Neural progenitor cell (in vitro differentiated cells): ENCODE data around the gene DKK2. TPM values are rescaled to one million over a fixed set of nuclear protein-coding genes. Genes with fewer than 3 reads are reported as not detected.

Experiments
- DNase-seq: peaks from one replicate; pipeline ENCODE4 v3.0.0-alpha.2; 2016; ENCODE audit warnings: low spot score
- H2AFZ ChIP-seq: fragments of 200-600 bp; sonication (generic); replicated peaks from 2 replicates; pipeline ENCODE4 v1.6.1; 2016; ENCODE audit warnings: antibody characterized with exemption
- H3F3A ChIP-seq: fragments of 200-600 bp; sonication (generic); 2 replicates; pipeline ENCODE4 v1.6.1; 2016; ENCODE audit warnings: antibody characterized with exemption, low read depth
- H3K27ac ChIP-seq: fragments of 200-600 bp; sonication (generic); 2 replicates; pipeline ENCODE4 v1.5.1; 2016; ENCODE audit warnings: mild to moderate bottlenecking
- H3K27me3 ChIP-seq: fragments of 200-600 bp; sonication (generic); 2 replicates; pipeline ENCODE4 v1.6.1; 2016; ENCODE audit warnings: mild to moderate bottlenecking, moderate library complexity
- H3K36me3 ChIP-seq: fragments of 200-600 bp; sonication (generic); 2 replicates; pipeline ENCODE4 v1.5.1; 2016
- H3K4me1 ChIP-seq: fragments of 200-600 bp; sonication (generic); 2 replicates; pipeline ENCODE4 v1.6.1; 2016; ENCODE audit warnings: mixed run types
- H3K4me2 ChIP-seq: fragments of 200-600 bp; sonication (generic); 2 replicates; pipeline ENCODE4 v1.6.1; 2016
- H3K4me3 ChIP-seq: fragments of 200-600 bp; sonication (generic); 2 replicates; pipeline ENCODE4 v1.5.1; 2016
- H3K79me2 ChIP-seq: fragments of 200-600 bp; sonication (generic); 2 replicates; pipeline ENCODE4 v1.6.1; 2016; ENCODE audit warnings: low read depth
- H3K9ac ChIP-seq: fragments of 200-600 bp; sonication (generic); 2 replicates; pipeline ENCODE4 v1.6.1; 2016
- H3K9me3 ChIP-seq: fragments of 200-600 bp; sonication (generic); 2 replicates; pipeline ENCODE4 v1.5.1; 2016; ENCODE audit warnings: low read depth
- H4K20me1 ChIP-seq: fragments of 200-600 bp; sonication (generic); 2 replicates; pipeline ENCODE4 v1.6.1; 2016; ENCODE audit warnings: low read depth
- H3K27ac Mint-ChIP-seq: 3 replicates; pipeline ENCODE4 v1.8.0; 2021; ENCODE audit warnings: mixed read lengths
- H3K27me3 Mint-ChIP-seq: 2 replicates; pipeline ENCODE4 v1.8.0; 2022; ENCODE audit warnings: low read depth, mild to moderate bottlenecking, inconsistent platforms, moderate library complexity, mixed read lengths; ENCODE audit not compliant: insufficient read depth
- H3K36me3 Mint-ChIP-seq: 3 replicates; pipeline ENCODE4 v1.8.0; 2021; ENCODE audit warnings: mixed read lengths
- H3K4me1 Mint-ChIP-seq: 3 replicates; pipeline ENCODE4 v1.8.0; 2021; ENCODE audit warnings: mixed read lengths
- H3K4me3 Mint-ChIP-seq: 3 replicates; pipeline ENCODE4 v1.8.0; 2021; ENCODE audit warnings: mild to moderate bottlenecking, moderate library complexity, mixed read lengths
- H3K9me3 Mint-ChIP-seq: 3 replicates; pipeline ENCODE4 v1.8.0; 2020; ENCODE audit warnings: mixed read lengths
- CTCF ChIP-seq: fragments of 200-600 bp; sonication (generic); IDR thresholded peaks from 2 replicates; pipeline ENCODE4 v1.5.1; 2017; ENCODE audit warnings: antibody characterized with exemption, mild to moderate bottlenecking
- EZH2 ChIP-seq: fragments of 200-600 bp; sonication (generic); IDR thresholded peaks from 2 replicates; pipeline ENCODE4 v1.6.1; 2017; ENCODE audit warnings: antibody characterized with exemption, mild to moderate bottlenecking, moderate library complexity
- EZH2phosphoT487 ChIP-seq: fragments of 200-600 bp; sonication (generic); IDR thresholded peaks from 2 replicates; pipeline ENCODE4 v1.6.1; 2017; ENCODE audit warnings: antibody characterized with exemption
- total RNA-seq: library from RNA; depleted of rRNA; stranded (reverse); fragments of >200 nt; gene quantifications from 2 replicates; pipeline ENCODE4 v1.2.3, GENCODE V29; 2015; ENCODE audit warnings: low replicate concordance

The DKK2 gene
- total RNA-seq, 1 donor from 2014 or later: not detected

DNA sequence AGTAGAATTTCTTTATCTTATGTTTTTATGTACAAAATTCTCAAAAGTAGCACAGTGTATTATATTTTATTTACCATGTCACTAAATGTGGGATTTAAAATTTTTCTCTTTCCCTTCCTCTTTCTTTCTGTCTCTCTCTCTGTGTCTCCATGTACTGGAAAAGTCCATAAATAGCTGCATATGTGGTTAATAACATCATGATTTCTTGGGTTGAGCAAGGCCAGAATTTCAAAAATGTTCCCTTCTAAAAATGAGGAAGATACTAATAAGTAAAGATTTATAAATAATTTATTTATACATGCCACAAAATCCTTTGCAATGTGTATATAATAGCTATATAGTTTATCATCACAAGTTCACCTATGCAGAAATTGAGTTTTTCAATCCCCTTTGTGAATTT lies 29.1 kb upstream of the DKK2 start:
- Mint-ChIP-seq H3K27ac (no peak overlapping the region), H3K4me3 (no peak overlapping the region), H3K4me1 (no peaks in the 10 kb centered on the region), H3K9me3 (no peaks in the 10 kb centered on the region), H3K27me3 (no peaks in the 10 kb centered on the region), H3K36me3 (no peaks in the 10 kb centered on the region)
- no peaks in the 10 kb centered on the region for H3K79me2 ChIP-seq
- no peaks in the 10 kb centered on the region for H4K20me1 ChIP-seq
- no peaks in the 10 kb centered on the region for H3F3A ChIP-seq
- H3K36me3 ChIP-seq: no peaks in the 10 kb centered on the region
- H3K27me3 ChIP-seq: no peaks in the 10 kb centered on the region
- H2AFZ ChIP-seq: no peak overlapping the region
- H3K4me2 ChIP-seq: no peak overlapping the region
- H3K27ac ChIP-seq: no peak overlapping the region
- H3K9me3 ChIP-seq: no peaks in the 10 kb centered on the region
- H3K9ac ChIP-seq: no peak overlapping the region
- H3K4me1 ChIP-seq: no peaks in the 10 kb centered on the region
- no peak for DNase-seq
- TF ChIP-seq CTCF (no peak), EZH2 (no peak), EZH2phosphoT487 (no peak)
- H3K4me3 ChIP-seq: no peak overlapping the region

DNA sequence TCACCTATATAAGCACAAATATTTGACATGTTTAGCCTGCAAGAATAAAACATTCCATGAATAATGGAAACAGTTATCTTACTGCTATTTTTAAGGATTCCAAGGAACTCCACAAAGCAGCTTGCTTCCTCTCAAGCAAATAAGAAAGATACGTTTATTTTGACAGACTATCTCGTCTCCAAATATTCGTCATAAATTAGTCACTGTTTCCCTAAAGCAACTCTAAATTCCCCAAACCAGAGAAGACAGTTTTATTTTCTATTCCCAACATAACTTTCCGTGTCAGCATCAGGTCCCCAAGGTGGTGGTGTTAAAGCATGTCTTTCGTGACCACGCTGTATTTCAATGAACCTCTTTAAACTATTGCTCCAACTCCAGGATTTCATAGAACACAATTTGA lies 24.3 kb upstream of the DKK2 start:
- TF ChIP-seq EZH2phosphoT487 (no peak), EZH2 (no peak), CTCF (no peak)
- Histone ChIP-seq H3K4me3 (no peak overlapping the region), H3F3A (no peaks in the 10 kb centered on the region), H3K36me3 (no peaks in the 10 kb centered on the region), H2AFZ (no peak overlapping the region), H3K79me2 (no peaks in the 10 kb centered on the region), H3K4me1 (no peaks in the 10 kb centered on the region), H3K4me2 (no peak overlapping the region), H3K27ac (no peak overlapping the region), H4K20me1 (no peaks in the 10 kb centered on the region), H3K27me3 (no peaks in the 10 kb centered on the region), H3K9ac (no peak overlapping the region), H3K9me3 (no peaks in the 10 kb centered on the region)
- Mint-ChIP-seq H3K9me3 (no peaks in the 10 kb centered on the region), H3K27me3 (no peaks in the 10 kb centered on the region), H3K4me1 (no peaks in the 10 kb centered on the region), H3K36me3 (no peaks in the 10 kb centered on the region), H3K27ac (no peak overlapping the region), H3K4me3 (no peak overlapping the region)
- DNase-seq: no peak

GRCh38 chr4:107058828-107059227 lies 22.7 kb upstream of the DKK2 start:
- H3K36me3 ChIP-seq: no peaks in the 10 kb centered on the region
- no peak overlapping the region for H3K27ac ChIP-seq
- Mint-ChIP-seq H3K9me3 (no peaks in the 10 kb centered on the region), H3K27ac (no peak overlapping the region), H3K36me3 (no peaks in the 10 kb centered on the region), H3K27me3 (no peaks in the 10 kb centered on the region), H3K4me3 (no peak overlapping the region), H3K4me1 (no peaks in the 10 kb centered on the region)
- no peaks in the 10 kb centered on the region for H3K9me3 ChIP-seq
- no peaks in the 10 kb centered on the region for H3F3A ChIP-seq
- no peaks in the 10 kb centered on the region for H3K27me3 ChIP-seq
- no peaks in the 10 kb centered on the region for H4K20me1 ChIP-seq
- peaks cover 4% of the 10 kb centered on the region for H3K4me1 ChIP-seq
- H3K4me2 ChIP-seq: no peak overlapping the region
- no peak overlapping the region for H3K9ac ChIP-seq
- TF ChIP-seq EZH2phosphoT487 (no peak), EZH2 (no peak), CTCF (no peak)
- no peak overlapping the region for H2AFZ ChIP-seq
- no peak overlapping the region for H3K4me3 ChIP-seq
- DNase-seq: no peak
- H3K79me2 ChIP-seq: no peaks in the 10 kb centered on the region
